ENCODE results near the gene DHCR7.

The DHCR7 gene

DNA sequence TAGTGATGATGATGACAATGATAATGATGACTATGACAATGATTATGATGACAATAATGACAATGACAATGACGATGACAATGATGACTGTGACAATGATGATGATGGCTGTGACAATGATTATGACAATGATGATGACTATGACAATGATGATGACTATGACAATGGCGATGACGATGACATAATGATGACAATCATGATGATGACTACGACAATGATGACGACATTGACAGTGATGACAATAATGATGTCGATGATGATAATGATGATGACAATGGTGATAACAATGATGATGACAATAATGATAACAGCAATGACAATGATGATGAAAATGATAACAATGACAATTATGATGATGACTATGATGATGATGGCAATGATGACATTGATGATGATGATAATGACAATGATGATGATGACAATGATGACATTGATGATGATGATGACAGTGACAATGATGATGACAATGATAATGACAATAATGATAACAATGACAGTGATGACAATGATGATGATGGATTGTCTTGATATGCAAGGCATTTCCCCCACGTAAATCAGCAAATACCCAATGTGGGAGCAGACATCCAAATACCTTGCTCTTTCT is 37.7 kb downstream of the DHCR7 start:
- no peak for DNase-seq (ENCODE audit: low read depth)

DNA sequence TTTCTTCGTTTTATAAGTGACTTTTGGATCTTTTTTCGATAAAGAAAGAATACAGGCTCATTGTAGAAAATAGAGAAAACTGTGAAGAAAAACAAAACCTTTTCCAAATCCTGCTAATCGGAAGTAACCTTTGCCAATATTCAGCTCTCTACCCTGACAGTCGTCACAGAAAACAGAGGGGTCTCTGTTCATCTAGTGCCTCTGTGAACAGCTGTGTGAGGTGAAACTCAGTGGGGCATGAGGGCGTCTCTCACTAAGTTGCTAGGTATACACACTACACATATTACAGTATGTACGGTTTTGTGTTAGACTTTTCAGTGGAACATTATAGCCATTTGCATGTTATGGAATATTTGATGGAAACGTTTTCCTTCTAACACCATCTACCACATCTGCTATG is 39.4 kb downstream of the DHCR7 start:
- DNase-seq (ENCODE audit: low read depth) = no peak

DNA sequence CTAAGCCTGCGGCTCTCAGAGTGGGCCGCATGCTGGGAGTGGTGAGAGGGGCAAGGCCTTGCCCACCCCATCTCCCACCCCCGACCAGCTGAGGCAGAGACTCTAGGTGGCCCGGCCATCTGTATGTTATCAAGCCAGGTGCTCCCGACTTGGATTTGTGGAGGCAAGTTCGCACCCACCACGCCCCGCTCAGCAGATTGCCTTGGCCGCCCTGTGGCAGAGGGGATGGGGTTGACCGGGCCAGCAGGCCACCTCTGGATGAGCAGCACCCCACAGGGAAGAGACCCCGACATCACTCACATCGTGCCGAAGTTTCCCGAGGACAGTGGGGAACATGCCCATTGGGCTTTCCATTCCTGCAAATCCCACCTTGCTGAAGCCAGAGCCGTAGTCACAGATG is 40.8 kb downstream of the DHCR7 start:
- no peak for DNase-seq (ENCODE audit: low read depth)

DNA sequence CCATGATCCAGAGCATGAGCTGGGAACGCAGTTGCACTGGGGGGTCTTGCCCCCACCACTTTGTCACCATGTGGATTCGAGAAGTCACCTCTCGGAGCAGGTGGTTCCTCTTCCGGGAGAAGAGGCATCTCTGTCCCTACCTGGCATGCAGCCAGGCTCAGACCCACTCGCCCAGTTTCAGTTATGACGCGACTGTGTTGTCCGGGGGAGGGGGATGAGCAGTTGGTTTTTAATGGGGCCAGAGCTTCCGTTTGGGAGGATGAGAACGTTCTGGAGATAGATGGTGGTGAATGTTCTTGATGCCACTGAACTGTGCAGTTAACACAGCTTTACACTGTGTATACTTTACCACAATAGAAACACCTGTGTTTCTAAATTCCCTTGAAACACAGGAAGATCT is 41.5 kb downstream of the DHCR7 start:
- DNase-seq (ENCODE audit: low read depth) = no peak

DNA sequence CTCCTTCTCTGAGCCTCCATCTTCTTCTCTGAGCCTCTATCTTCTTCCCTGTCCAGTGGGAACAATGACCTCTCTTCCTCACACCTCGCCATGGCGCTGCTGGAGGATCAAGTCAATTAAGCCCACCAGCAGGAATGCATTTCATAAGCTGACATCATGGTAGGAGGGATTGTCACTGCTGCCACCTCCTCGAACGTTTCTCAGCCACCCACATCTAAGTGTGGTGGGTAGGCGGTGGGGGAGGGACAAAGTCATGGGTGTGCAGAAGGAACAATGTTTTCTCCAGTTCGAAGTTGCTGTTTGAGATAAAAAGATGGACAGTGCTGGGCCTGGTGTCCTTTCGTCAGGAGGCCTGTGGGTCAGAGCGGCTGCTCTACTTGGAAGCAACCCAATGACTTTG is 44.0 kb downstream of the DHCR7 start:
- DNase-seq (ENCODE audit: low read depth) = no peak

DNA sequence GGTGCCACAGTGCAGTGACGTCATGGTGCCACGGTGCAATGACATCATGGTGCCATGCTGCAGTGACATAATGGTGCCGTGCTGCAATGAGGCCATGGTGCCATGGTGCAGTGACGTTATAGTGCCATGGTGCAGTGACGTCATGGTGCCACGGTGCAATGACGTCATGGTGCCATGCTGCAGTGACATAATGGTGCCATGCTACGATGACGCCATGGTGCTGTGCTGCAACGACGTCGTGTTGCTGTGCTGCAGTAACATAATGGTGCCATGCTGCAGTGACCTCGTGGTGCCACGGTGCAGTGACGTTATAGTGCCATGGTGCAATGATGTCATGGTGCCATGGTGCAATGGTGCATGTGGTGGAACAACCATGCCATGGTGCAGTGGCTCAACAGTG is 45.3 kb downstream of the DHCR7 start:
- DNase-seq (ENCODE audit: low read depth) = no peak

DNA sequence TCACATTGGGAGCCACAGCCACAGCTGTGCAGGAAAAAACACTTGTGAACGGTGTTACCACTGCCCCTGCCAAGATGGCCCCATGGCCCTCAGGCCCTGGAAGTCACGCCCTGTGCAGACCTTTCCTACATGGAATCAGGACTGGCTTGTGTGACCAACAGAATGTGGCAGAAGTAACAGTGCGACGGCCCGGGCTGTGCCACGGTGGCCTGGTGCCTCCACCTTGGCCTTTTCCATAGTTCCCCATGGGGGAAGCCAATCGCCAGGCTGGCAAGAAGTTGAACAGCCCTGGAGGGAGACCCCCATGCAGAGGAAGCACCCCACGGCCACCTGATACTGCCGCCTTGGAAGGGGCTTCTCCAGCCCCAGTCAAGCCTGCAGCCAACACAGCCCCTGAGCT is 48.0 kb downstream of the DHCR7 start:
- DNase-seq (ENCODE audit: low read depth) = no peak

DNA sequence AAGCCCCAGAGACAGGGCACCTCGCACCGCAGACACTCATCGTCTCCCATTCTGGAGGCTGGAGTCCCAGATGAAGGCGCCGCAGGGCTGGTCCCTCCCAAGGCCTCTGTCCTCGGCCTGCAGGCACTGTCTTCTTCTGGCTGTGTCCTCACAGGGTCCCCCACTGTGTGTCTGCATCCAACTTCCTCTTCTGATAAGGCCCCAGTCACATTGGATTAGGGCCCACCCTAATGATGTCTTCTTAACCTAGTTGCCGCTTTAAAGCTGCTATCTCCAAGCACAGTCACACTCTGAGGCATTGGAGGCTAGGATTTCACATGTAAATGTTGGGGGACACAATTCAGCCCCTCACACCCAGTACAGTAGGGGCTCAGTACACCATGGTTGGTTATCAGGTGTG is 48.9 kb downstream of the DHCR7 start:
- DNase-seq (ENCODE audit: low read depth) = no peak

DNA sequence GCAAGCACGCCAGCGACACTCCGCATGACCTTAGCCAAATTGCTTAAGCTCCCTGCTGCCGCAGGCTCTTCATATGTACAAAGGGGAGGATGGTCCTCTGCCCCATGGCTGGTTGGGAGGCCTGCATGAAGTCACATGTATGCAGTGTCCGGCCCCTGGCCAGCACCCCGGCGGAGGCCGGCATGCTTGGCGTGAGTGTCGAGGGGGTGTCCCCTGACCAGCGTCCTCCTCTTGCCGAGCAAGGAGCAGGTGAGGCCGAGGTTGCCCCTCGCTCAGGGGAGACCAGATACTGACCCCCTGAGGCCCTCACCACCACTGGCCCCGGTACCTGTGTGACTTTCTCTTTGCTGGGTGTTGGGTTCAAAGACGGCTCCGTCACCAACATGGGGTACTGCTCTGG is 50.2 kb downstream of the DHCR7 start:
- DNase-seq (ENCODE audit: low read depth) = no peak

DNA sequence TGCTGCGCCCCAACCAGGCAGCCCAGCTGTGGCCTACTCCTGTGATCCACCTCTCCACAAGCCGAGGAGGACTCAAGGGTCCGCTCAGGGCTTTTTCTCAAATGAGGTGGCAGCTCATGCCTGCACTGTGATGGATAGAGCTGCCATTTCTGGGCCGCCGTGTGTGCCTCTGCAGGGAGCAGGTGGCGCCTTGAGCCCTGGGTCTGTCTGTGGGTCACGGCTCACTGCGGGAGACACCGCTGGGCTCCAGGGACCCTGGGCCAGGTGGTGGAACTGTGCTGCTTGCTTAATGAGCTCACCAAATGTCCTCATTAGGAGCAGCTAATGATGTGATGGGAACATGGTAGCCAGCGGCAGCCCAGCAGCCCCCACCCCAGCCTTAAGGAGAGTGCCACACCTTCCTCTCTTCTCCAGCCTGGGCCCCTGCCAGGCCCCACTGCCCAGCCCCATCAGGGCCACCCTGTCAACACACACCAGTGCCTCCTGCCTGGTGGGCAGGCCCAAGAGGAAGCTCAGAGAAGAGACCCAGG is 50.8 kb downstream of the DHCR7 start:
- no peak for DNase-seq (ENCODE audit: low read depth)

DNA sequence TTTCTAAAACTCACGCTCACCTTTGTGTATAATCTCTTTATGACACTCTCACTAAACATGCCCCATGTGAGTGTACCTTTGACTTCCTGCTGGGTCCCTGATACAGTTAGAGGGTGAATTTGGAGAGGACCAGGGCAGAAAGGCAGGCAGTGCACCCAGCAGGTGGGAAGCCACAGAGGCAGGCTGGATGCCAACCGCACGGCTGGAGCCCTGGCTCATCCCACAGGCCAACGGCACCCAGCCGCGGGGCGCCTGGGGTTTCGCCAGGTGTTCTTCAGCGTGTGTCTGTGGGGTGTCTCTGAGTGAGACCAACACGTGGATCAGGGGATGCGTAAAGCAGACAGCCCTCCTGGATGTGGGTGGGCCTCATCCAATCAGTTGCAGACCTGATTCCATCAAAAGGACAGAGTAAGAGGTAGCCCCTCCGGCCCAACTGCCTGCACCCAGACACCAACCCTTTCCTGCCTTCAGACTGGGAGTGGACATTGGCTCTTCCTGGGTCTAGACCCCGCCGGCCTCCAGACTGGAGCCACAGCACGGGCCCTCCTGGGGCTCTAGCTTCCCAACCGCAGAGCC is 51.6 kb downstream of the DHCR7 start:
- no peak for DNase-seq (ENCODE audit: low read depth)

DNA sequence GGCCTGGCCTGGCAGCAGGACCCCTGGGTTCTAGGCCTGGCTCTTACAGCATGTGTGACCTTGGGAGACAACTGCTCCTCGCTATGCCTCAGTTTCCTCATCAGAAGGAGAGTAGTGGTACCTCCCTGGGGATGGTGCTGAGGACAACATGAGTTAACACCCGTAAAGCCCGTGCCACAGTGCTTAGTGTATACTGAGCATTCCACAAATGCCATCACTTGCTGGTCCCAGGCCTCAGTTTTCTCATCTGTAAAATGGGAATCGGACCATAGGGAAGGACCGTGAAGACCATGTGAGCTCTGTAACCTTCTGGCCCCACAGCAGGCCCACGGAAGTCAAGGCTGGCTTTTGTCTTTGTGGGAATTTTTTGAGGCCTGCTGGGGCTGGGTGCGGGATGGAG is 52.4 kb downstream of the DHCR7 start:
- DNase-seq (ENCODE audit: low read depth) = no peak

DNA sequence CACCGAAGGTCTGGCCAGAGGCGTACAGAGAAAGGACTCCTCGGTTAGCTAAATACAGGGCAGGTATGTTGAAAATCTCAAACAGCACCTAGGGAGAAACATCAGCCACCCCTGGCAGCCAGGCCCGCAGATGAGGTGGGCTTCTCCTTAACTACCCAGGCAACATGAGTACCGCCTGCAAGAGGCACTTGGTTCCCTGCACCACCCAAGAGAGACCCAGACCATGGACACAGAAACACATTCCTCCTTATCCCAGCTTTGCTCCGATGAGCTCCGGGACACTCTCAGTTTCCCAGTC is 53.0 kb downstream of the DHCR7 start:
- no peak for DNase-seq (ENCODE audit: low read depth)

DNA sequence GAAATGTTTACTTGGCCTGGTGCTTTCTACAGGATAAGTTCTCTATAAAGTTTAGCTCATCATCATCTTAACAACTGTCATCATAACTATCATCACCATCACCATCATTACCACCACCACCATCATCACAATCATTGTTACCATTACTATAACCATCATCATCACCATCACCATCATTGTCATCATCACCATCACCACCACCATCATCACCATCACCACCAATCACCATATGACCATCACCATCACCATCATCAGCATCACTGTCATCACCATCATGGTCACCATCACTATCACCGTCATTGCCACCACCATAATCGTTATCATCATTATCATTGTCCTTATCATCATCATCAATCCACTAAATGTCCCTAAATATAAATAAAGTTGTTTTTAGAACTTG is 54.9 kb downstream of the DHCR7 start:
- DNase-seq (ENCODE audit: low read depth) = no peak

DNA sequence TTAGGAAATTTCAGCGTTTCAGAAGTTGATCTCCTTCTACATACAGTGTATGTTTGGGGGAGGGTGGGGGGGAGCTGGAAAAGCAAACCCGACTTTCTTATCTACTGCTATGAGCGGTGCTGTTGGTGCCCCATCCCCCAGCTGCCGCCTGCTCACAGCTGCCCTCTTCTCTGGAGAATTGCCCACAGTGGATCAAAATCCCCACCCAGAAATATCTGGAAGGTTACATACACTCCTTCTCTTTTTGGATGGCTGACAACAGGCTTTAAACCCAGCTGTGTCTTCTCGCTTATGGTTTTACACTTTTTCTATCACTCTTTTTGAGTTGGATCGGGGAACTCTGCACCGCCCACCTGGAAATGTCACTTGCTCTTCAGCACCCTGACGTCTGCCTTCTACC is 56.4 kb downstream of the DHCR7 start:
- no peak for DNase-seq (ENCODE audit: low read depth)

DNA sequence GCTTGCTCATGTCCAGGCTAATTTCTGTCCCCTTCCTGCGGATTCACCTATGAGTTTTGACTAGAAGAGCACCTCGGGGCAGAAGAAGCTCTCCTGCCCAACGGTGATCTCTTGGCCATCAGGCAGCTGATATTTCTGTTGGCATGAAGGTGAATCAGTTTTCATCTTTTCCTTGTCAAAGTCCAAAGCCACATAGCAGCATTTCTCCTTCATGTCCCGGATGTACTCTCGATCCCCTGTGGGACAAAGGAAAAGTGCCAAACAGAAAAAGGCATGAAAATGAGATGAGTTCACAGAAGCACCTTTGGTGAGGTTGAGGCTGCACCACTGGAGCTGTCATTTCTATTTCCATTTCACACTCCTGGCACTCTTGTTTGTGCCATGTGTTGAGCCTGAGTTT is 56.8 kb downstream of the DHCR7 start:
- no peak for DNase-seq (ENCODE audit: low read depth)

DNA sequence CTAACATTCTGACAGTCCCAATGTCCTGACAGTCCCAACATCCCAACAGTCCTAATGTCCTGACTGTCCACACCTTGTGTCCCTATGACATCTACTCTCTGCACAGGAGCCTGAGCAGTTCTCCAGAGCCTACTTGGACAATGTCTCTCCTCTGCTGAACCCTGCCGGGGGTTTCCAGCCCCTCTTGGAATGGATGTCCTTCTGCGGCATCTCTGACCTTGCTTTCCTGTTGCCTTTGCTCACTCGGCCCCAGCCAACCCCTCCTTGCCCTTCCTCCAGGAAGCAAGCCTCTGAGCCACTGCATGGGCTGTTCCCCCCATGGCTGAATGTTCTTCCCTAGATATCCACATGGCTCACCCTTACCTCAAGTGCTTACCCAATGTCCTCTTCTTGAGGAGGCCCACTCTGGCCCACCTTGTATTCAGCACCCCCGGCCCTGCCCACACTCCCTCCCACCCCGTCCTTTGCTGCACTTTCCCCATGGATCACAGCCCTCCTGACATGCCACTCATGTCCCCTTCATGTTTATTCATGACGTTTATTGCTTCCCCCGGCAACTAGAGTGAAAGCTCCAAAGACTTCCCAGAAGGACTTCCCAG is 59.5 kb downstream of the DHCR7 start:
- DNase-seq (ENCODE audit: low read depth) = no peak

DNA sequence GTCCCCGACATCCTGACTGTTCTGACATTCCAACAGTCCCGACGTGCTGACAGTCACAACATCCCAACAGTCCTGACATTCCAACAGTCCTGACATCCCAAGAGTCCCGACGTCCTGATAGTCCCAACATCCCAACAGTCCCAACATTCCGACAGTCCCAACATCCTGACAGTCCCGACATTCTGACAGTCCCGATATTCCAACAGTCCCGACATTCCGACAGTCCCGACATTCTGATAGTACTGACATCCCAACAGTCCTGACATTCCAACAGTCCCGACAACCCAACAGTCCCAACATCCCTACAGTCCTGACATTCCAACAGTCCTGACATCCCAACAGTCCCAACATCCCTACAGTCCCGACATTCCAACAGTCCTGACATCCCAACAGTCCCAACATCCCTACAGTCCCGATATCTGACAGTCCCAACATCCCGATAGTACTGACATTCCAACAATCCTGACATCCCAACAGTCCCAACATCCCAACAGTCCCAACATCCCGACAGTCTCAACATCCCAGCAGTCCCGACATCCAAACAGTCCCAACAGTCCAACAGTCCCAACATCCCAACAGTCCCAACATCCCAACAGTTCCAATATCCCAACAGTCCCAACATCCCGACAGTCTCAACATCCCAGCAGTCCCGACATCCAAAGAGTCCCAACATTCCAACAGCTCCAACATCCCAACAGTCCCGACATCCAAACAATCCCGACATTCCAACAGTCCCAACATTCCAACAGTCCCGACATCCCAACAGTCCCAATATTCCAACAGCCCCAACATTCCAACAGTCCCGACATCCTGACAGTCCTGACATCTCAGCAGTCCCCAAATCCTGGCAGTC is 60.2 kb downstream of the DHCR7 start:
- no peak for DNase-seq (ENCODE audit: low read depth)

DNA sequence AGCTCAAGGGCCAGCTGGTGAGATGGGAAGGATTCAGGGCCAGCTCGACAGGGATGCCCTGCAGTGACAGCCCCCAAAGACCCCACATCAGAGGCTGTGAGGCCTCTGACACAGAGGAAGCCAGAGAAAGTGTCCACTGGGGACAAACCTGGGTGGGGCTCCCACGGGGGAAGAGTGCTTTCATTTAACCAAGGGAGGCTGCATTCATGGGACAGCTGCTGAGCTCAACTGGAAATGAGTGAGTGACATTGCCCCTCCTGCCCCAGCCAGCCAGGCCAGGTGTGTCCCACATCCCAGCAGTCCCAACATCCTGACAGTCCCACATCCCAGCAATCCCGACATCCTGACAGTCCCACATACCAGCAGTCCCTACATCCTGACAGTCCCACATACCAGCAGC is 61.0 kb downstream of the DHCR7 start:
- DNase-seq (ENCODE audit: low read depth) = no peak

DNA sequence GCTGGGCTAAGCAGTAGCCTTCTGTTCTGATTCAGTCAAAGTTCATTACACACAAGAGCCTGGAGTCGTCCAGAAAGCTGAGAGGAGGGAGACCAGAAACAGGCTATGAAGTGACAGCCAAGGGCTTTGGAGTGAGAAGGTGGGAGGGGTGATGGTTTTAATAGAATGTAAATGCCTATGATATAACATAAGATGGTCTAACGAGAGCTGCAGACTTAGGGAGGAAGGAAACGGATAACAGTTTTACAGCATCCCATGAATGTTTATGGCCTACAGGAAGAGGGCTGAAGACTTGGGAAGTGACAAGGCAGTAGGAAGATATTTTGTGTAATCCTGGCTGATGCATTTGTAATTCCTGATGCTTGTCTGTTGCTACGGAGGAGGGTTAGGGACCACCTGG is 62.0 kb downstream of the DHCR7 start:
- DNase-seq (ENCODE audit: low read depth) = no peak

DNA sequence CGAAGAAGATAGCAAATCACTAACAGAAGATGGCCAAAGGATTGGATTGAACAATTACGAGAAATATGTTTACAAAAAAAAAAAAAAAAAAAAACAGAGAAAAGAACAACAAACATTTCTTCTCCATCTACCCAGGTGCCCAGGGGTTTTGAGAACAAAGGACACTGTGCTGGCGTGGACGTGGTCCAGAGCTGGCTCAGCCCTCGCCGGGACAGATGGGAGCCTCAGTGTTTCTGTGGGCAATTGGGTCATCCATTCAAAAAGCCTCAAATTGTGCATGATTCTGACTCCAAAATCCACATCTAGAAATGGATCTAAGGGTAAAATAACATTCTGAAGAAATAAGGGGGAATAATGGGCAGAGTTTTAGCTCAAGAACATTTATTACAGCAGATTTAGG is 63.1 kb downstream of the DHCR7 start:
- DNase-seq (ENCODE audit: low read depth) = no peak

DNA sequence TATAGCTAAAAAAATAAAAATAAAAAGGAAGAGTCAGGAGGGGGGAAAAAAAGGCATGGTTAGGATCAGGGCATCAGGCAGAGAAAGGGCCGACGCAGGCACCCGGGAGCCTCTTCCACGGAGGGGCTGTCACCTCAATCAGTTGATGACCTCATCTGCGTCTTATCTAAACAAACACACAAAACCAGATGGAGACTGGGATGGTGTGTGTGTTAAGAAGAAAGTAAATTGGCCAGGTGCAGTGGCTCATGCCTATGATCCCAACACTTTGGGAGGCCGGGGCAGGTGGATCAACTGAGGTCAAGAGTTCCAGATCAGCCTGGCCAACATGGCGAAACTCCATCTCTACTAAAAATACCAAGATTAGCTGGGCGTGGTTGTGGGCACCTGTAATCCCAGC is 63.6 kb downstream of the DHCR7 start:
- no peak for DNase-seq (ENCODE audit: low read depth)
